ENCODE results near the gene AK9. TPM values are rescaled to one million over a fixed set of nuclear protein-coding genes. Genes with fewer than 3 reads are reported as not detected.

Gene AK9
- total RNA-seq, 4 donors from 2014 or later: 3.9 to 8.2 (median 7.1) TPM

GRCh38 chr6:109660526-109661320 is 30.3 kb downstream of the AK9 start:
- intact Hi-C loops (cut with DNase I; ENCODE audit: low total_unique reads): no loop called here
- DNase-seq (no peak), ATAC-seq (no peak)
- Histone ChIP-seq H3K4me1 (no peaks in the 10 kb centered on the region), H3K4me3 (no peak overlapping the region), H3K9me3 (no peaks in the 10 kb centered on the region), H3K27me3 (no peaks in the 10 kb centered on the region), H3K27ac (no peak overlapping the region), H3K36me3 (peaks cover 0 to 11% of the 10 kb centered on the region in 2 donors)
- TF ChIP-seq POLR2A (IDR thresholded peaks at IDR 0.05): no peak
- no peak for TF ChIP-seq CTCF (IDR thresholded peaks at IDR 0.05 in 4 of 5, conservative IDR thresholded peaks at IDR 0.05 in 1 of 5)
- in situ Hi-C loops (cut with MboI; ENCODE audit: low sequenced_read_pairs in 4 of 4): no loop called here

- H3K4me1 ChIP-seq: no peaks in the 10 kb centered on the region
- H3K4me3 ChIP-seq: no peak overlapping the region
- H3K36me3 ChIP-seq: peaks cover 0 to 16% of the 10 kb centered on the region in 2 donors
- in situ Hi-C loops (cut with MboI; ENCODE audit: low sequenced_read_pairs in 4 of 4): no loop called here
- DNase-seq: no peak
- TF ChIP-seq CTCF (IDR thresholded peaks at IDR 0.05 in 4 of 5, conservative IDR thresholded peaks at IDR 0.05 in 1 of 5): no peak
- TF ChIP-seq POLR2A (IDR thresholded peaks at IDR 0.05): no peak
- intact Hi-C loops (cut with DNase I; ENCODE audit: low total_unique reads): no loop called here
- no peak overlapping the region for H3K27ac ChIP-seq
- H3K27me3 ChIP-seq: no peaks in the 10 kb centered on the region
- H3K9me3 ChIP-seq: no peaks in the 10 kb centered on the region
- no peak for ATAC-seq
These were observed 35.2 kb downstream of the AK9 start for GRCh38 chr6:109655761-109656262.

GRCh38 chr6:109653264-109653663 is 37.7 kb downstream of the AK9 start:
- in situ Hi-C loops (cut with MboI; ENCODE audit: low sequenced_read_pairs in 4 of 4): no loop called here
- no peak overlapping the region for H3K27ac ChIP-seq
- peaks cover 0 to 16% of the 10 kb centered on the region in 2 donors for H3K36me3 ChIP-seq
- DNase-seq: no peak
- H3K27me3 ChIP-seq: no peaks in the 10 kb centered on the region
- TF ChIP-seq POLR2A (IDR thresholded peaks at IDR 0.05) (no peak), CTCF (IDR thresholded peaks at IDR 0.05 in 4 of 5, conservative IDR thresholded peaks at IDR 0.05 in 1 of 5) (no peak)
- intact Hi-C loops (cut with DNase I; ENCODE audit: low total_unique reads): no loop called here
- no peak overlapping the region for H3K4me3 ChIP-seq
- H3K4me1 ChIP-seq: no peaks in the 10 kb centered on the region
- no peak for ATAC-seq
- no peaks in the 10 kb centered on the region for H3K9me3 ChIP-seq

GRCh38 chr6:109644131-109644530 is 46.9 kb downstream of the AK9 start:
- Histone ChIP-seq H3K27ac (no peak overlapping the region), H3K4me1 (no peaks in the 10 kb centered on the region), H3K36me3 (peaks cover 0 to 8% of the 10 kb centered on the region in 2 donors), H3K4me3 (no peak overlapping the region), H3K27me3 (no peaks in the 10 kb centered on the region), H3K9me3 (no peaks in the 10 kb centered on the region)
- intact Hi-C loops (cut with DNase I; ENCODE audit: low total_unique reads): no loop called here
- in situ Hi-C loops (cut with MboI; ENCODE audit: low sequenced_read_pairs in 4 of 4): no loop called here
- DNase-seq (no peak), ATAC-seq (no peak)
- TF ChIP-seq CTCF (IDR thresholded peaks at IDR 0.05 in 4 of 5, conservative IDR thresholded peaks at IDR 0.05 in 1 of 5) (no peak), POLR2A (IDR thresholded peaks at IDR 0.05) (no peak)

Measured in gastrocnemius medialis (tissue), 4 donors.